GM19035 (cell line): ENCODE measurements around the gene OGFOD1.

Source experiments
- ATAC-seq: cut with Tn5 transposase; IDR thresholded peaks from one replicate; pipeline ENCODE4 v1.9.1; 2021; ENCODE audit not compliant: unreplicated experiment

Gene OGFOD1

DNA sequence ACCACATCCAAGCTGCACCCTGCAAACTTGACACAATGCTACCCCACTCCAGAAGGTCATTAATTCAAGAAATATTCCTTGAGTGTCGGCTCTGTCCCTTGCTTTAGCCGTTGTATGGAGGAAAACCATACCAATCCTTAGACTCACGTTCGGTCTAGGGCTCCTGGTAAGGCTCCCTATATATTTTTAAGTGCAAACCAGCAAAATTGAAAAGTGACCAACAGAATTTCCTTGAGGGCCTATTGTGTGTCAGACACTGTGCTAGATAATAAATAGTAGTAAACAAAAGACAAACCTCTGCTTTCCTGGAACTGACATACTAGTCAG lies 68.9 kb downstream of the OGFOD1 start:
- ATAC-seq = no peak

DNA sequence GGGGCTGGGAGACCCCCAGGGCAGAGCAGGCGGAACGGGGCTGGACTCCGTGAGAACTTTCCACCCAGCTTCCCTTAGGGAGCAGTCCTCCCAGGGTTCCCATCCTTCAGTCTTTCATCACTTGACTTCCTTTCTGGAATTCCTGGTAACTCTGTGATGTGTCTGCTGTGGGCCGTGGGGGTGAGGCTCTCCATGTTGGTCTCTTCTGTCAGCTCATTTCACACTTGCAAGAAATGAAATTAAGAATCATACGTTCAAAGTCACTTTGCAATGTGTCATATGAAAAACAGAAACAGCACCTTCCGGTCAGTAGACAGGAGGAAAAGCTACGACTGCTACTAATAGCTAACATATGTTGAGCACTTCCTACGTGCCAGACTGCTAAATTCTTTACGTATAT lies 73.9 kb downstream of the OGFOD1 start:
- ATAC-seq = no peak
